Sigmoid colon (tissue), 3 donors: ENCODE measurements around the gene CDC42BPA.

ENCODE experiments used
- POLR2A ChIP-seq, 2 donors: fragments of 450-650 bp; IDR thresholded peaks; one replicate each; pipeline ENCODE4 v1.6.1; 2016; ENCODE audit warnings: antibody characterized with exemption in 2 of 2, mild to moderate bottlenecking in 2 of 2, moderate library complexity in 2 of 2
- TF ChIP-seq, protein P1 (sequence below), 4 experiments: fragments of 450-650 bp in 3 of 4; fragments of 200-600 bp in 1 of 4; IDR thresholded peaks; one replicate each; pipeline ENCODE4 v1.5.1; 2016 to 2019; ENCODE audit warnings: antibody characterized with exemption in 4 of 4, mild to moderate bottlenecking in 3 of 4, moderate library complexity in 2 of 4

DNA sequence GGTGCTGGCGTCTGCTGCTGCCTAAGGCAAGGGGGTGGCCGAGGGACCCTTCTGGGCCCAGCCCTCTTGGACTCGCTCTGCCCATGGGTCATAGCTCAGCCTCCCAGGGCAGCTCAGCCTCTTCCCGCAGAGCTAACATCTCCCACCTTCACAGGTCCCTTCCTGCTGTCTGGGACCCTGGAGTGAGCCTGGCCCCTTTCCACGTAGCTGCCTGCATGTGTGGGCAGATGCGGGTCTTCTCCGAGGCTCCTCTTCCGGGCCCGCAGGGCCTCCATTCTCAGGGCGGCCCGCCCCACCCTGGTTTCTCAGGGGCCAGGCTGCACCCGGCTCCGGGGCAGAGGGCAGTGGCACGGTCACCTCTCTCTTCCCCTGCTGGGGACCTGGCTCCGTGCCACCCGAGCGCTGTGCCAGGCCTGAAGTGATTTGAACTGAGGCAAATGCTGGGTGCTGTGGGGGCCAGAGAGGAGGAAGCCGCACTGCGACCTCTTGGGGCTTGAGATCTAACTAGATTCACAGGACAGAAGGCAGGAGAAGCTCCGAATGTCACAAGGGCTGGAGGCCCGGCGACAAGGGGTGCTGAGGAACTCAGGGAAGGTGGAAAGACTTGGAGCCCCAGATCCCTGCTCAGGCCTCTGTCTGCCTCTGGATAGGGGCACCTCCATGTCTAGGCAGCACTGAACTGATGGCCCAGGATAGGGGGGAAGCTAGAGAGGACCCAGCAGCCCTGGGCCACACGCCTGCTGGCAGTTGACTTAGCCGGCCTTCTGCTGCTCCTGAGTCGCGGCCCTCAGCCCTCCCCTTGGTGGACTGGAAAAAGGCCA, 337.5 kb downstream of the CDC42BPA start:
- TF ChIP-seq, protein P1, sequence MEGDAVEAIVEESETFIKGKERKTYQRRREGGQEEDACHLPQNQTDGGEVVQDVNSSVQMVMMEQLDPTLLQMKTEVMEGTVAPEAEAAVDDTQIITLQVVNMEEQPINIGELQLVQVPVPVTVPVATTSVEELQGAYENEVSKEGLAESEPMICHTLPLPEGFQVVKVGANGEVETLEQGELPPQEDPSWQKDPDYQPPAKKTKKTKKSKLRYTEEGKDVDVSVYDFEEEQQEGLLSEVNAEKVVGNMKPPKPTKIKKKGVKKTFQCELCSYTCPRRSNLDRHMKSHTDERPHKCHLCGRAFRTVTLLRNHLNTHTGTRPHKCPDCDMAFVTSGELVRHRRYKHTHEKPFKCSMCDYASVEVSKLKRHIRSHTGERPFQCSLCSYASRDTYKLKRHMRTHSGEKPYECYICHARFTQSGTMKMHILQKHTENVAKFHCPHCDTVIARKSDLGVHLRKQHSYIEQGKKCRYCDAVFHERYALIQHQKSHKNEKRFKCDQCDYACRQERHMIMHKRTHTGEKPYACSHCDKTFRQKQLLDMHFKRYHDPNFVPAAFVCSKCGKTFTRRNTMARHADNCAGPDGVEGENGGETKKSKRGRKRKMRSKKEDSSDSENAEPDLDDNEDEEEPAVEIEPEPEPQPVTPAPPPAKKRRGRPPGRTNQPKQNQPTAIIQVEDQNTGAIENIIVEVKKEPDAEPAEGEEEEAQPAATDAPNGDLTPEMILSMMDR (IDR thresholded peaks at IDR 0.05), result no peak
- no peak for TF ChIP-seq POLR2A (IDR thresholded peaks at IDR 0.05)
